ENCODE measurements around the gene KCNMA1.

The KCNMA1 gene

DNA sequence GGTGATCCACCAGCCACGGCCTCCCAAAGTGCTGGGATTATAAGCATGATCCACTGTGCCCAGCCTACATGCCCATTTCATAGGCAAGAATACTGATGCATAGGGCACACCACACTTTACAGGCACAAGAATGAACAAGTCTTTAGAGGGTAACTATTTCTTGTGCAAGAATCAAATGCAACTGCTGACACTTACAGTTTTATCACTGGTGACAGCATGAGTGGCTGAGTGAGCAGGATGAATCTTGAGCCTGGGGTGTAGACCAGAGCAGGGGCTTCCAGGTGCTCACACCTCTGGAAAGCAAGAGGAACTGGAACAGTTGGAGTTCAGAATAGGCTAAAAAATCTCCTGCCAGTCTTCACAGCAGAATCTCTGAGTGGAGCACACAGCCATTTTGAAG lies 287.5 kb downstream of the KCNMA1 start:
- Histone ChIP-seq H3K23ac (ENCODE audit: low read length in 2 of 2) (no peak overlapping the region), H2AK5ac (ENCODE audit: low read length, severe bottlenecking) (peak overlapping the region; percentile 96), H2AFZ (ENCODE audit: low read depth, low read length) (no peak overlapping the region), H4K8ac (ENCODE audit: low read length) (no peak overlapping the region), H3K9ac (ENCODE audit: low read length) (peak overlapping the region; percentile 78), H3K9me3 (ENCODE audit: control insufficient read depth, low read length) (no peaks in the 10 kb centered on the region), H2BK5ac (ENCODE audit: low read depth, low read length, poor library complexity, severe bottlenecking) (peak overlapping the region; percentile 85), H3K27me3 (ENCODE audit: control insufficient read depth in 1 of 2, insufficient read depth in 1 of 2, low read length in 2 of 2) (no peaks in the 10 kb centered on the region), H3K27ac (ENCODE audit: low read length, poor library complexity, severe bottlenecking) (peak overlapping the region; percentile 76), H2BK15ac (ENCODE audit: low read depth, poor library complexity, severe bottlenecking) (peak overlapping the region; percentile 19), H3K18ac (ENCODE audit: low read depth in 1 of 2, low read length in 2 of 2) (peak overlapping the region; percentile 18 to 71), H3K4me3 (ENCODE audit: insufficient read depth in 1 of 2, low read depth in 1 of 2, low read length in 2 of 2) (no peak overlapping the region), H3K4me2 (ENCODE audit: low read length, poor library complexity, severe bottlenecking) (no peak overlapping the region), H4K91ac (ENCODE audit: low read length) (peak overlapping the region; percentile 53), H3K4ac (ENCODE audit: low read depth in 1 of 2, low read length in 2 of 2) (peak overlapping the region in 1 of 2 experiments; percentile 40), H2BK120ac (ENCODE audit: low read depth, low read length) (no peak overlapping the region), H3K36me3 (ENCODE audit: control insufficient read depth in 1 of 2, insufficient read depth in 2 of 2, low read depth in 1 of 2, low read length in 2 of 2) (no peaks in the 10 kb centered on the region), H2BK12ac (ENCODE audit: low read length in 2 of 2) (peak overlapping the region; percentile 64 to 70), H3K79me1 (replicated peaks; ENCODE audit: low read length, poor library complexity, severe bottlenecking) (peaks cover 10% of the 10 kb centered on the region), H3K4me1 (ENCODE audit: control insufficient read depth, insufficient read depth, low read depth, low read length) (peaks cover 10% of the 10 kb centered on the region), H3K14ac (ENCODE audit: low read length in 2 of 2) (no peak overlapping the region)
- WGBS, result 86% methylated on average over 1 of the region's 1 CpG
- no peak for DNase-seq

- no peaks in the 10 kb centered on the region for H3K36me3 ChIP-seq (ENCODE audit: control insufficient read depth in 1 of 2, insufficient read depth in 2 of 2, low read depth in 1 of 2, low read length in 2 of 2)
- no peak overlapping the region for H3K4me2 ChIP-seq (ENCODE audit: low read length, poor library complexity, severe bottlenecking)
- no peaks in the 10 kb centered on the region for H3K27me3 ChIP-seq (ENCODE audit: control insufficient read depth in 1 of 2, insufficient read depth in 1 of 2, low read length in 2 of 2)
- no peak for DNase-seq
- H3K9ac ChIP-seq (ENCODE audit: low read length), result peak overlapping the region; percentile 78
- H2AK5ac ChIP-seq (ENCODE audit: low read length, severe bottlenecking), result peak overlapping the region; percentile 67
- H3K4me3 ChIP-seq (ENCODE audit: insufficient read depth in 1 of 2, low read depth in 1 of 2, low read length in 2 of 2), result no peak overlapping the region
- H3K9me3 ChIP-seq (ENCODE audit: control insufficient read depth, low read length), result no peaks in the 10 kb centered on the region
- H2BK12ac ChIP-seq (ENCODE audit: low read length in 2 of 2), result peak overlapping the region; percentile 7 to 17
- H2BK15ac ChIP-seq (ENCODE audit: low read depth, poor library complexity, severe bottlenecking), result no peak overlapping the region
- H4K8ac ChIP-seq (ENCODE audit: low read length), result no peak overlapping the region
- WGBS, result 95% methylated on average over 1 of the region's 2 CpGs
- H2BK5ac ChIP-seq (ENCODE audit: low read depth, low read length, poor library complexity, severe bottlenecking), result no peak overlapping the region
- H3K18ac ChIP-seq (ENCODE audit: low read depth in 1 of 2, low read length in 2 of 2), result no peak overlapping the region
- no peak overlapping the region for H3K14ac ChIP-seq (ENCODE audit: low read length in 2 of 2)
- H3K23ac ChIP-seq (ENCODE audit: low read length in 2 of 2), result no peak overlapping the region
- H2BK120ac ChIP-seq (ENCODE audit: low read depth, low read length), result no peak overlapping the region
- peaks cover 10% of the 10 kb centered on the region for H3K4me1 ChIP-seq (ENCODE audit: control insufficient read depth, insufficient read depth, low read depth, low read length)
- H2AFZ ChIP-seq (ENCODE audit: low read depth, low read length), result no peak overlapping the region
- H3K27ac ChIP-seq (ENCODE audit: low read length, poor library complexity, severe bottlenecking), result no peak overlapping the region
- no peak overlapping the region for H4K91ac ChIP-seq (ENCODE audit: low read length)
- H3K79me1 ChIP-seq (replicated peaks; ENCODE audit: low read length, poor library complexity, severe bottlenecking), result peaks cover 9% of the 10 kb centered on the region
- H3K4ac ChIP-seq (ENCODE audit: low read depth in 1 of 2, low read length in 2 of 2), result no peak overlapping the region
Observed at GRCh38 chr10:77349226-77349625, 288.4 kb downstream of the KCNMA1 start.

- Histone ChIP-seq H4K8ac (ENCODE audit: low read length) (no peak overlapping the region), H3K9me3 (ENCODE audit: control insufficient read depth, low read length) (no peaks in the 10 kb centered on the region)
Observed at GRCh38 chr10:77348751-77349150, 288.9 kb downstream of the KCNMA1 start.

DNA sequence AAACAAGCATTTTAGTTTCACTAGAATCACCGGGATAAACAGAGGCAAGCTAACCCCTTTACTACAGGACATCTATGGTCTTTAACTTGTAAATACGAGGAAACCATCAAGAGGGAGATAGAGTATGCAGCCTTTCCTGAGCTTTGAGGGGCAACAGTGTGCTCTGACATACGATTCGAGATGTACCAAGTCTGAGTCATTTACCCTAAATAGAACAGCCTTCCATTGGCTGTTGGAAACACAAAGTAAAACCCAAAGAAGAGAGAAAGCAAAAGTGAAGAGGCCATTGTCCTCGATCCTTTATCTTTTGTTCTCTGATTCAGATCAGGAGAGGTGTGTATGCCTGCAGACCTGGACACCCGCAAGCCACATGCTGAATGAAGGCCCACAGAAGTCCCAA lies 289.5 kb downstream of the KCNMA1 start:
- Histone ChIP-seq H3K14ac (ENCODE audit: low read length in 2 of 2) (no peak overlapping the region), H3K9ac (ENCODE audit: low read length) (no peak overlapping the region), H4K91ac (ENCODE audit: low read length) (no peak overlapping the region), H3K4me1 (ENCODE audit: control insufficient read depth, insufficient read depth, low read depth, low read length) (peaks cover 10% of the 10 kb centered on the region), H2BK12ac (ENCODE audit: low read length in 2 of 2) (no peak overlapping the region), H2BK120ac (ENCODE audit: low read depth, low read length) (no peak overlapping the region), H2BK15ac (ENCODE audit: low read depth, poor library complexity, severe bottlenecking) (no peak overlapping the region), H2AFZ (ENCODE audit: low read depth, low read length) (no peak overlapping the region), H3K4ac (ENCODE audit: low read depth in 1 of 2, low read length in 2 of 2) (peak overlapping the region in 1 of 2 experiments; percentile 60), H3K36me3 (ENCODE audit: control insufficient read depth in 1 of 2, insufficient read depth in 2 of 2, low read depth in 1 of 2, low read length in 2 of 2) (peaks cover 0 to 2% of the 10 kb centered on the region in 2 experiments), H3K4me2 (ENCODE audit: low read length, poor library complexity, severe bottlenecking) (no peak overlapping the region), H3K27ac (ENCODE audit: low read length, poor library complexity, severe bottlenecking) (no peak overlapping the region), H4K8ac (ENCODE audit: low read length) (no peak overlapping the region), H2AK5ac (ENCODE audit: low read length, severe bottlenecking) (peak overlapping the region; percentile 63), H3K4me3 (ENCODE audit: insufficient read depth in 1 of 2, low read depth in 1 of 2, low read length in 2 of 2) (no peak overlapping the region), H3K18ac (ENCODE audit: low read depth in 1 of 2, low read length in 2 of 2) (peak overlapping the region in 1 of 2 experiments; percentile 11), H3K23ac (ENCODE audit: low read length in 2 of 2) (no peak overlapping the region), H3K9me3 (ENCODE audit: control insufficient read depth, low read length) (no peaks in the 10 kb centered on the region), H3K79me1 (replicated peaks; ENCODE audit: low read length, poor library complexity, severe bottlenecking) (peaks cover 4% of the 10 kb centered on the region), H3K27me3 (ENCODE audit: control insufficient read depth in 1 of 2, insufficient read depth in 1 of 2, low read length in 2 of 2) (no peaks in the 10 kb centered on the region), H2BK5ac (ENCODE audit: low read depth, low read length, poor library complexity, severe bottlenecking) (no peak overlapping the region)
- peak; percentile 37 for DNase-seq
- WGBS, result 79% methylated on average over 6 of the region's 6 CpGs

More at GRCh38 chr10:77348751-77349150, 288.9 kb downstream of the KCNMA1 start:
- H2AFZ ChIP-seq (ENCODE audit: low read depth, low read length), result no peak overlapping the region
- H2AK5ac ChIP-seq (ENCODE audit: low read length, severe bottlenecking), result peak overlapping the region; percentile 67
- DNase-seq, result no peak
- no peak overlapping the region for H3K9ac ChIP-seq (ENCODE audit: low read length)
- H3K36me3 ChIP-seq (ENCODE audit: control insufficient read depth in 1 of 2, insufficient read depth in 2 of 2, low read depth in 1 of 2, low read length in 2 of 2), result peaks cover 0 to 2% of the 10 kb centered on the region in 2 experiments
- peaks cover 7% of the 10 kb centered on the region for H3K79me1 ChIP-seq (replicated peaks; ENCODE audit: low read length, poor library complexity, severe bottlenecking)
- no peak overlapping the region for H3K4ac ChIP-seq (ENCODE audit: low read depth in 1 of 2, low read length in 2 of 2)
- no peak overlapping the region for H4K91ac ChIP-seq (ENCODE audit: low read length)
- no peak overlapping the region for H3K14ac ChIP-seq (ENCODE audit: low read length in 2 of 2)
- H3K4me1 ChIP-seq (ENCODE audit: control insufficient read depth, insufficient read depth, low read depth, low read length), result peaks cover 10% of the 10 kb centered on the region
- WGBS, result 76% methylated on average over 2 of the region's 2 CpGs
- H3K23ac ChIP-seq (ENCODE audit: low read length in 2 of 2), result no peak overlapping the region
- H2BK12ac ChIP-seq (ENCODE audit: low read length in 2 of 2), result no peak overlapping the region
- no peak overlapping the region for H2BK15ac ChIP-seq (ENCODE audit: low read depth, poor library complexity, severe bottlenecking)
- no peak overlapping the region for H2BK120ac ChIP-seq (ENCODE audit: low read depth, low read length)
- no peak overlapping the region for H3K27ac ChIP-seq (ENCODE audit: low read length, poor library complexity, severe bottlenecking)
- H2BK5ac ChIP-seq (ENCODE audit: low read depth, low read length, poor library complexity, severe bottlenecking), result no peak overlapping the region
- H3K18ac ChIP-seq (ENCODE audit: low read depth in 1 of 2, low read length in 2 of 2), result no peak overlapping the region
- no peaks in the 10 kb centered on the region for H3K27me3 ChIP-seq (ENCODE audit: control insufficient read depth in 1 of 2, insufficient read depth in 1 of 2, low read length in 2 of 2)
- no peak overlapping the region for H3K4me2 ChIP-seq (ENCODE audit: low read length, poor library complexity, severe bottlenecking)
- no peak overlapping the region for H3K4me3 ChIP-seq (ENCODE audit: insufficient read depth in 1 of 2, low read depth in 1 of 2, low read length in 2 of 2)

All from mesenchymal stem cell (in vitro differentiated cells and primary cell).